Ascending aorta (tissue), 2 donors: ENCODE data around the gene SPAG17. TPM values are rescaled to one million over a fixed set of nuclear protein-coding genes. Genes with fewer than 3 reads are reported as not detected.

Source experiments
- DNase-seq, 2 donors: peaks; one replicate each; pipeline ENCODE4 v3.0.0-alpha.2; 2019; ENCODE audit warnings: low spot score in 2 of 2
- H3K27ac ChIP-seq, 2 donors: fragments of 200-600 bp; sonication (generic); one replicate each; pipeline ENCODE4 v1.5.1; 2016 to 2017; ENCODE audit warnings: mild to moderate bottlenecking in 1 of 2
- H3K27me3 ChIP-seq: fragments of 200-600 bp; sonication (generic); one replicate; pipeline ENCODE4 v1.5.1; 2017
- H3K36me3 ChIP-seq, 2 donors: fragments of 200-600 bp; sonication (generic); one replicate each; pipeline ENCODE4 v1.5.1; 2016
- H3K4me1 ChIP-seq, 2 donors: fragments of 200-600 bp; sonication (generic); one replicate each; pipeline ENCODE4 v1.5.1; 2016 to 2017; ENCODE audit warnings: mild to moderate bottlenecking in 1 of 2
- H3K4me3 ChIP-seq, 2 donors: fragments of 200-600 bp; sonication (generic); one replicate each; pipeline ENCODE4 v1.5.1; 2016 to 2017; ENCODE audit warnings: mild to moderate bottlenecking in 1 of 2
- H3K9me3 ChIP-seq, 2 donors: fragments of 200-600 bp; sonication (generic); one replicate each; pipeline ENCODE4 v1.5.1; 2016
- CTCF ChIP-seq, 3 experiments: fragments of 200-600 bp in 2 of 3; fragments of 450-650 bp in 1 of 3; sonication (generic) in 2 of 3; IDR thresholded peaks; one replicate each; pipeline ENCODE4 v1.5.1; 2016 to 2019; ENCODE audit warnings: antibody characterized with exemption in 3 of 3, mild to moderate bottlenecking in 1 of 3, moderate library complexity in 1 of 3
- intact Hi-C: fragments of 100-400 bp; cut with DNase I; formaldehyde crosslinking; loops from one replicate; pipeline ENCODE4 v1.15.1; 2023
- total RNA-seq: library from RNA; depleted of rRNA; stranded (reverse); fragments of >200 nt; gene quantifications from one replicate; pipeline ENCODE4 v1.1.0, GENCODE V29; 2016

The SPAG17 gene
- total RNA-seq, 1 donor from 2014 or later: not detected

- DNase-seq: no peak
- Histone ChIP-seq H3K27ac (no peak overlapping the region), H3K4me3 (no peak overlapping the region), H3K4me1 (no peaks in the 10 kb centered on the region), H3K36me3 (no peaks in the 10 kb centered on the region), H3K27me3 (no peaks in the 10 kb centered on the region), H3K9me3 (no peaks in the 10 kb centered on the region)
- TF ChIP-seq CTCF (IDR thresholded peaks at IDR 0.05): no peak
- intact Hi-C loops: no loop called here
These were observed 137.9 kb downstream of the SPAG17 start for GRCh38 chr1:118047006-118047649.

- TF ChIP-seq CTCF (IDR thresholded peaks at IDR 0.05): no peak
- Histone ChIP-seq H3K4me3 (no peak overlapping the region), H3K36me3 (no peaks in the 10 kb centered on the region), H3K4me1 (no peaks in the 10 kb centered on the region), H3K9me3 (no peaks in the 10 kb centered on the region), H3K27me3 (no peaks in the 10 kb centered on the region), H3K27ac (no peak overlapping the region)
- intact Hi-C loops: no loop called here
- DNase-seq: no peak
These were observed 141.4 kb downstream of the SPAG17 start for GRCh38 chr1:118043624-118044023.

GRCh38 chr1:118042501-118042900, 142.5 kb downstream of the SPAG17 start:
- TF ChIP-seq CTCF (IDR thresholded peaks at IDR 0.05): no peak
- DNase-seq: no peak
- Histone ChIP-seq H3K36me3 (no peaks in the 10 kb centered on the region), H3K27me3 (no peaks in the 10 kb centered on the region), H3K4me3 (no peak overlapping the region), H3K4me1 (no peaks in the 10 kb centered on the region), H3K9me3 (no peaks in the 10 kb centered on the region), H3K27ac (no peak overlapping the region)
- intact Hi-C loops: no loop called here

- Histone ChIP-seq H3K27me3 (no peaks in the 10 kb centered on the region), H3K27ac (no peak overlapping the region), H3K9me3 (no peaks in the 10 kb centered on the region), H3K36me3 (no peaks in the 10 kb centered on the region), H3K4me1 (no peaks in the 10 kb centered on the region), H3K4me3 (no peak overlapping the region)
- TF ChIP-seq CTCF (IDR thresholded peaks at IDR 0.05): no peak
- intact Hi-C loops: no loop called here
- no peak for DNase-seq
These were observed 145.9 kb downstream of the SPAG17 start for GRCh38 chr1:118039170-118039569.

- no peaks in the 10 kb centered on the region for H3K36me3 ChIP-seq
- no peaks in the 10 kb centered on the region for H3K4me1 ChIP-seq
- no peak overlapping the region for H3K4me3 ChIP-seq
- TF ChIP-seq CTCF (IDR thresholded peaks at IDR 0.05): no peak
- no peaks in the 10 kb centered on the region for H3K27me3 ChIP-seq
- no peak overlapping the region for H3K27ac ChIP-seq
- intact Hi-C loops: no loop called here
- no peak for DNase-seq
- H3K9me3 ChIP-seq: no peaks in the 10 kb centered on the region
These were observed 152.1 kb downstream of the SPAG17 start for GRCh38 chr1:118032883-118033282.

GRCh38 chr1:118028267-118028666, 156.8 kb downstream of the SPAG17 start:
- Histone ChIP-seq H3K9me3 (no peaks in the 10 kb centered on the region), H3K27ac (no peak overlapping the region), H3K4me3 (no peak overlapping the region), H3K27me3 (no peaks in the 10 kb centered on the region), H3K4me1 (no peaks in the 10 kb centered on the region), H3K36me3 (no peaks in the 10 kb centered on the region)
- no peak for DNase-seq
- intact Hi-C loops: no loop called here
- no peak for TF ChIP-seq CTCF (IDR thresholded peaks at IDR 0.05)
